GM12872 (cell line): Measurements from ENCODE around the gene KIF26B.

Experiments
- CTCF ChIP-seq: IDR thresholded peaks from 3 replicates; pipeline ENCODE4 v1.5.1; 2011; ENCODE audit warnings: low read depth, mild to moderate bottlenecking, low read length, moderate library complexity; ENCODE audit not compliant: insufficient read depth

Gene KIF26B

GRCh38 chr1:245678860-245679411, 524.2 kb downstream of the KIF26B start:
- TF ChIP-seq CTCF: no peak

GRCh38 chr1:245679821-245680780, 525.3 kb downstream of the KIF26B start:
- TF ChIP-seq CTCF: no peak

- TF ChIP-seq CTCF: no peak
These were observed 528.1 kb downstream of the KIF26B start for GRCh38 chr1:245682638-245683628.

- TF ChIP-seq CTCF: no peak
These were observed 528.9 kb downstream of the KIF26B start for GRCh38 chr1:245683676-245684075.

GRCh38 chr1:245684166-245684565, 529.4 kb downstream of the KIF26B start:
- no peak for TF ChIP-seq CTCF

- no peak for TF ChIP-seq CTCF
These were observed 529.8 kb downstream of the KIF26B start for GRCh38 chr1:245684571-245684970.
